Measurements from ENCODE around the gene POU4F2.

- TF ChIP-seq CTCF (IDR thresholded peaks at IDR 0.05) (no peak), POLR2A (IDR thresholded peaks at IDR 0.05) (no peak)
These were observed 47.9 kb upstream of the POU4F2 start for GRCh38 chr4:146590801-146591200.

Data from ovary (tissue), 3 donors.